NCI-H128 (cell line): Measurements from ENCODE around the gene DAAM1.

Experiments
- DNase-seq: peaks from one replicate; lab custom pipeline; 2025; ENCODE audit not compliant: unreplicated experiment; lab: John Stamatoyannopoulos, UW

The DAAM1 gene

DNA sequence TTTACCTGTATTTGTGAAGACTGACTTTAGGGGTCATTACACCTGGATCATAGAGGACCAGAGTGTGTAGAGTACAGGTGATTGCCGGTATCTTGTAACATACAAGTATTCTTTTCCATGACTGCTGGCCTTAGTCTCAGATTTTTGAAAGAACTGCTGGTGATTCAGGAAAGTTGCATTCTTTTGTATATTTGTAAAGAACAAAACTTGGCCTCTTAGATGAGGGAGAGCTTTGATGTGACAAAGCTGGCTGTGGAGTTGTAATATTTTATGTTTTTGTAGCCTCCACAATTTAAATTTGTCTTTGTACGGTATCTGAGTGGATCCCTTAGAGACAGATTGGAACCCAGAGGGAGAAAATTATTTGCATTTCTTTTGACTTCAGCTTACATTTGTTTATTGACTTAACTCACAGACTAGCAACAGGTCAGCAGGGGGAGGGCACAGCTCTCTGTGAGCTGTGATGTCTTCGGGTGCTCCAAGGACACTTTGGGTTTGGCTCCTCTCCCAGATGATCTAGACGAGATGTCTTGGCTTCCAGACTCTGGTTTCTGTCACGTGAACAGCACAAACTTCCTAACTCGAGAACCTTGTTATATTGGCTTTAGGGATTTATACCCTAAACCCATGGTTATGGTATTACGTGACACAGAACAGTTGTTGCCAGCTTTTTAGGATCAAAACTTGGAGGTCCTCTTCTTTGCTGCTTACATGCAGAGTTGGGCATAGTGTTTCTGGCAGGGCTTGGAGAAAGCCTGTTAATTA lies 65.9 kb downstream of the DAAM1 start:
- no peak for DNase-seq

DNA sequence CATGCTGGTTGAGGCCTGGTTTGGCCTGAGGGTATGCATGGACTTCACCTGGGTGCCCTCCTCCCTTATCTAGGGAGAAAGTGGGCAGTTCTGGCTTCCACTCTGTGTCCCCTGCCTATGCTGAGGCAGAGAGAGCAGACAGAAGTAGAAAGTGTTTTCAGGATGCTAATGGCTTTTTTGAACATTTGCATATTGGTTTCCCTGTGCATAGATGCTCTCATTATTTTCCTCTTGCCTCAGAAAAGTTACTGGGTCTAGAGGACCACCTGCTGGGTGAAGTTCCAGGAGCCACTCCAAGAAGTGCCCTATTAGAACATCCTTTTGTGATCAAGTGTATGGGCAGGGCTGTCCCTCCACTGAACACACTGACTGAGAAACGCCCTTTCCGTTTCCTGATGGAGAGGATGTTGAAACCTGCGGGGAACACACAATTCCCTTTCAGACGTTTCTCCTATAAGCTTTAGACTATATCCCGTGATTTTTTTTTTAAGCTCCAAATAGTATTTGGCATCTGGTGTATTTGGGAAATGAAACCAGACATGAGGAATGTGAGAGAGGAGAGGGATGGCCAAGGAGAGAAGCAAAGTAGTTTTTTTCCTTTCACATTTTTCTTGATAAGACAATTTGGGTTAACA lies 66.6 kb downstream of the DAAM1 start:
- DNase-seq, result no peak

GRCh38 chr14:59256331-59256730 lies 67.9 kb downstream of the DAAM1 start:
- no peak for DNase-seq

DNA sequence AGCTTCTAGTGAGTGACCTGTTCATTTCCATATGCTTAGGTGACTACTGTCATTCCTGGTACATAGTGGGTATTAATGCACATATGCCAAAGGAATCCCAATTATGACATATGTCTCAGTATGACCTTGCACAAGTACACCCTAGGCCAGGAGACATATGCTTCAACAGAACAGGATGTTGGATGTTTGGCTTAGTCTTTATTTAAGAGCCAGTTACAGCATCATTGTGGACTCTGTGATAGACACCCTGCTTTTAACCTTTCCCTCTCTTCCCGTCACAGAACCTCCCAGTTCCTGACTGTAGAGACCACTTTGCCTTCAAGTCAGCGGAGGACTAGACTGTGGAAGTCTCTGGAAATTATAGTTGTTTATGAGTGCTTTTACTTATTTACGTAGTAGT lies 72.9 kb downstream of the DAAM1 start:
- DNase-seq, result no peak

- no peak for DNase-seq
Measured at GRCh38 chr14:59262717-59263454, 74.4 kb downstream of the DAAM1 start.

DNA sequence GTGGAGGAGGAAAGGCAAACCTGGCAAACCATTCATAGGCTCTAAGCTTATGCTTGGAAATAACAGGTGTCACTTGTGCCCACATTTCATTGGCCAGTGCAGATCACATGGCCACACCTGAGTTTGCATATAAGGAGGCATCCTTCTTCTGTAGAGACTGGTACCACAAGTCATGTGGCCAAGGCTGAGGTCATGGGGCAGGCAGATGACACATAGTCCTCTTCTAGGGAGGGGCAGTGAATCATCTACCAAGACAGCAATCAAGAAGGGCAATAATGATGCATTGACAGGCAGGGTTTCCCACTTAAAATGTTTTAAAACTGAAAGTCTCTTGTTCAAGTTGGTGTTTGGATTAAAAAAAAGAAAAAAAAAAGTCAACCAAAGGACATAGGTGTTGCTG lies 77.3 kb downstream of the DAAM1 start:
- DNase-seq, result no peak

GRCh38 chr14:59267046-59267445 lies 78.6 kb downstream of the DAAM1 start:
- no peak for DNase-seq

DNA sequence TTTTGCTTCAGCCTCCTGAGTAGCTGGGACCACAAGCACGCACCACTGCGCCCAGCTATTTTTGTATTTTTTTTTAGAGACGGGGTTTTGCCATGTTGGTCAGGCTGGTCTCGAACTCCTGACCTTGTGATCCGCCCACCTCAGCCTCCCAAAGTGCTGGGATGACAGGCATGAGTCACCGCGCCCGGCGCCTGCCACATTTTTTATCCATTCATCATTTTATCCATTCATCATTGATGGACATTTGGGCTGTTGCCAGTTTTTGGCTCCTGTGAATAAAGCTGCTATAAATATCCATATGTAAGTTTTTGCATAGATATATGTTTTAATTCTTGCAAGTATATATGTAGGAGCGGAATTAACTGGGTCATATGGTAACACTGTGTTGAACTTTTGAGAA lies 79.5 kb downstream of the DAAM1 start:
- no peak for DNase-seq

- no peak for DNase-seq
Measured at GRCh38 chr14:59268858-59269257, 80.4 kb downstream of the DAAM1 start.

DNA sequence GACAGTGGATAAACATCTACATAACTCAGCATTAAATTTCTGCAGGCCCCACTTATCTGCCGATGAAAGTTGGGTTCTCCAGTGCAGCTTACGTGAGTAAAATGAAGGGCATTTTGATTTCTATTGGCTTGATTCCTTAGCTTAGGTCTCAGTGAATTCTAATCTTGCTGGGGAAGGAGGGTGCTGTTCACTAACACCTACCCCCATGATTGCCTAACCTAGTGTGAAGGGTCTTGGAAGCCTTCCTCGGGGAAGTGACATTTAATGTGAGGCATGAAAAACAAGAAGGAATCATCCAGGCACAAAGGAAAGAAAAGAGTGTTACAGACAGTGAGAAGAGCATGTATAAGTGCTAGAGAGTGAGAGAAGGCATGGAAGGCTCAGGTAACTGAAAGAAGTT lies 81.0 kb downstream of the DAAM1 start:
- no peak for DNase-seq

DNA sequence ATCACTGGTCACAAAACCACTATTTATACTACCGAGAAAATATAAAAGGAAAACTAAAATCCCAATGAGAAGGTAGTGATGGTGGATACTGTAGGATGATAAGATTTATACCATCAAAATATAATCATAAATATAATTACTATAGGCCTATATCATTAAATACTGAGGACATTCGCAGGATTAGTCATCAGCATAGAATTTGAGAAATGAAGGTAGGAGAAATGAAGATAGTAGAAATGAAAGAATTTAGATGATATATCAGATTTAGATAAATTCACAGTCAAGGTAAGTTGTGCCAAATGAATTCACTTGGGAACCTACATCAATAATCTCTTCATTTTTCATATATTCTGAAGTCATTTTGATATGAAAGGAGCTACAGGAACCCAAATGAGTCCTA lies 82.8 kb downstream of the DAAM1 start:
- no peak for DNase-seq

- no peak for DNase-seq
Measured at GRCh38 chr14:59271734-59272133, 83.3 kb downstream of the DAAM1 start.

DNA sequence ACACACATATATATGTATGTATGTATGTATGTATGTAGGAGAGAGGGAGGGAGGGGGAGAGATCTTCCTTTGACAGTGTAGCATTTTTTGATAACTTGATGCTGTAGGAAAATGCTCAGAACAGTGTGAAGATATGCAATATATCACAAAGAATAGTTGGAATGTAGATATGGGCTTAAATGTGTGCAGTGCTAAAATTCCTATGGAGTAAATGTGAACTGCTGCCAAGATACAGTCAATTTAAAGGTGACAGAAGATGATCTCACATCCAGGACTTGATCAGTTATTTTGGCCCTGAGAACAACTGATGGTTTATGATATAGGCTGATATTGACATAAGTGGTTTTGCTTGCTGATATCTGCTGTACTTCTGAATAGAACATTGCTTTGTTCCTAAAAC lies 84.2 kb downstream of the DAAM1 start:
- no peak for DNase-seq

- DNase-seq, result no peak
Measured at GRCh38 chr14:59273737-59274136, 85.3 kb downstream of the DAAM1 start.

DNA sequence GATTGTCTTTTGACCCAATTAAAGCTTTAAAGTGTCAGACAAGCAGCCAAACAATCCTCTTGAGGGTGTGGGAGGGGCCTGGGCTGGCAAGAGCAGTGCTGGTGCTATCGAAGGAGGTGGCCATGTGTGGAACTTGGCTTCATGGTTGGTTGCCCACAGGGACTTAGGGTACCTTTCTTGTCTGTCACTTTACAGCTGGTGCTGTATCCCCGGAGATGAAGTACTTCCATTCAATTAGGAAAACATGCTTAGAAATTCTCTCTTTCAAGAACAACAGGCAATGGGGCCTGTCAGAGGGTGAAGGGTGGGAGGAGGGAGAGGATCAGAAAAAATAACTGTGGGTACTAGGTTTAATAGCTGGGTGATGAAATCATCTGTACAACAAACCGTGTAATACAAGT lies 86.5 kb downstream of the DAAM1 start:
- no peak for DNase-seq

- no peak for DNase-seq
Measured at GRCh38 chr14:59275668-59276067, 87.2 kb downstream of the DAAM1 start.

- DNase-seq, result no peak
Measured at GRCh38 chr14:59276235-59276634, 87.8 kb downstream of the DAAM1 start.

GRCh38 chr14:59277659-59278058 lies 89.2 kb downstream of the DAAM1 start:
- no peak for DNase-seq

GRCh38 chr14:59278111-59278510 lies 89.6 kb downstream of the DAAM1 start:
- no peak for DNase-seq

- no peak for DNase-seq
Measured at GRCh38 chr14:59280961-59281360, 92.5 kb downstream of the DAAM1 start.

GRCh38 chr14:59281609-59282377 lies 93.3 kb downstream of the DAAM1 start:
- DNase-seq, result no peak
